ENCODE results near the gene AFF3. TPM values are rescaled to one million over a fixed set of nuclear protein-coding genes. Genes with fewer than 3 reads are reported as not detected.

AFF3 gene
- total RNA-seq, 1 experiment from 2014 or later = 0.22 TPM

GRCh38 chr2:99857372-99857771 lies 285.0 kb downstream of the AFF3 start:
- no peaks in the 10 kb centered on the region for H3K27me3 ChIP-seq (ENCODE audit: insufficient read depth, low read length)
- TF ChIP-seq CTCF (conservative IDR thresholded peaks at IDR 0.05) = no peak
- H3K23me2 ChIP-seq (ENCODE audit: insufficient read length, low read depth, low read length, poor library complexity, severe bottlenecking) = no peaks in the 10 kb centered on the region
- H3K4me2 ChIP-seq (ENCODE audit: insufficient read depth, insufficient read length, low read length) = no peak overlapping the region
- Mint-ChIP-seq H3K4me1 (no peaks in the 10 kb centered on the region), H3K4me3 (no peak overlapping the region), H3K9me3 (no peaks in the 10 kb centered on the region; a peak in 1 of 5 replicates), H3K27ac (no peak overlapping the region), H3K27me3 (ENCODE audit: low read depth) (no peaks in the 10 kb centered on the region; the same call in 1 of the 2 replicates), H3K36me3 (ENCODE audit: insufficient read depth in 1 of 3, low read depth in 3 of 3) (no peaks in the 10 kb centered on the region)
- no peak overlapping the region for H2BK120ac ChIP-seq (ENCODE audit: low read depth, low read length, poor library complexity, severe bottlenecking)
- DNase-seq = no peak
- no peak overlapping the region for H4K5ac ChIP-seq (ENCODE audit: insufficient read length, low read depth, low read length)
- no peaks in the 10 kb centered on the region for H4K20me1 ChIP-seq (ENCODE audit: control insufficient read depth, insufficient read depth, insufficient read length)
- no peak overlapping the region for H3K9ac ChIP-seq (ENCODE audit: extremely low read depth, insufficient read length, low read length)
- no peak overlapping the region for H3K4ac ChIP-seq (ENCODE audit: low read depth, low read length)
- H2AFZ ChIP-seq (ENCODE audit: low read length) = no peak overlapping the region
- H2BK20ac ChIP-seq (ENCODE audit: low read depth, low read length, poor library complexity, severe bottlenecking) = no peak overlapping the region
- H3K56ac ChIP-seq (ENCODE audit: insufficient read length, low read depth, low read length) = no peak overlapping the region
- H3K27ac ChIP-seq (ENCODE audit: insufficient read length, low read depth, low read length) = no peak overlapping the region
- no peak overlapping the region for H2BK12ac ChIP-seq (ENCODE audit: insufficient read length, low read depth, low read length)
- no peaks in the 10 kb centered on the region for H3K9me3 ChIP-seq (ENCODE audit: control insufficient read depth, low read depth, low read length)
- no peak overlapping the region for H2BK15ac ChIP-seq (ENCODE audit: low read depth, low read length)
- no peak overlapping the region for H4K91ac ChIP-seq (ENCODE audit: insufficient read length, low read depth, low read length)
- H4K8ac ChIP-seq (replicated peaks; ENCODE audit: insufficient read length, low read depth, low read length) = no peak overlapping the region
- H3K14ac ChIP-seq (ENCODE audit: insufficient read depth, low read length) = no peak overlapping the region
- no peak overlapping the region for H3T11ph ChIP-seq (ENCODE audit: low read length)
- no peak overlapping the region for H2AK5ac ChIP-seq (ENCODE audit: insufficient read length, low read length)
- H3K18ac ChIP-seq (ENCODE audit: insufficient read length, low read depth, low read length) = no peak overlapping the region
- WGBS (ENCODE audit: extremely low coverage, insufficient read length, low lambda C conversion rate) = no CpG with 5 or more reads among the region's 1 CpG
- H3K4me1 ChIP-seq (ENCODE audit: insufficient read depth, low read length) = no peaks in the 10 kb centered on the region
- H3K23ac ChIP-seq (ENCODE audit: insufficient read length, low read depth, low read length) = no peak overlapping the region
- no peak overlapping the region for H2BK5ac ChIP-seq (ENCODE audit: insufficient read length, low read length)
- H3K79me2 ChIP-seq (ENCODE audit: insufficient read depth, low read length) = no peaks in the 10 kb centered on the region
- no peaks in the 10 kb centered on the region for H3K79me1 ChIP-seq (ENCODE audit: insufficient read depth, low read depth, low read length, poor library complexity, severe bottlenecking)
